ENCODE data around the gene TRIM4. TPM values are rescaled to one million over a fixed set of nuclear protein-coding genes. Genes with fewer than 3 reads are reported as not detected.

Gene TRIM4
- total RNA-seq, 1 donor from 2014 or later, result 32.6 TPM

- no peaks in the 10 kb centered on the region for H3K9me3 ChIP-seq
- H3K4me1 ChIP-seq, result no peaks in the 10 kb centered on the region
- ATAC-seq (no peak), DNase-seq (no peak)
- TF ChIP-seq CTCF (IDR thresholded peaks at IDR 0.05), result no peak
- no peaks in the 10 kb centered on the region for H3K36me3 ChIP-seq
- no peak overlapping the region for H3K27ac ChIP-seq
- H3K4me3 ChIP-seq, result no peak overlapping the region
- intact Hi-C loops (cut with DNase I), result no loop called here
- H3K27me3 ChIP-seq, result no peaks in the 10 kb centered on the region
Measured at GRCh38 chr7:99843808-99844207, 75.5 kb downstream of the TRIM4 start.

GRCh38 chr7:99842926-99843325 is 76.4 kb downstream of the TRIM4 start:
- no peak for TF ChIP-seq CTCF (IDR thresholded peaks at IDR 0.05)
- Histone ChIP-seq H3K27me3 (no peaks in the 10 kb centered on the region), H3K36me3 (no peaks in the 10 kb centered on the region), H3K4me1 (no peaks in the 10 kb centered on the region), H3K27ac (no peak overlapping the region), H3K4me3 (no peak overlapping the region), H3K9me3 (no peaks in the 10 kb centered on the region)
- intact Hi-C loops (cut with DNase I), result no loop called here
- DNase-seq (no peak), ATAC-seq (no peak)

Other genes starting within 250 kb of the TRIM4 start
- gene CYP3A5, start 239.5 kb downstream of the TRIM4 start, total RNA-seq, result 15.1 TPM
- gene CYP3A7, start 184.3 kb downstream of the TRIM4 start, total RNA-seq, result 1.6 TPM
- not detected for gene CYP3A4, start 135.3 kb downstream of the TRIM4 start, total RNA-seq
- gene CYP3A43, start 91.5 kb downstream of the TRIM4 start, total RNA-seq, result not detected
- not detected for gene OR2AE1, start 42.5 kb downstream of the TRIM4 start, total RNA-seq
- not detected for gene GJC3, start 10.1 kb upstream of the TRIM4 start, total RNA-seq
- 87.7 TPM for gene AZGP1, start 56.5 kb upstream of the TRIM4 start, total RNA-seq
- gene ZKSCAN1, start 96.1 kb upstream of the TRIM4 start, total RNA-seq, result 57.5 TPM
- gene ZSCAN21, start 130.2 kb upstream of the TRIM4 start, total RNA-seq, result 10.0 TPM
- 22.4 TPM for gene ZNF3, start 162.2 kb upstream of the TRIM4 start, total RNA-seq
- 69.5 TPM for gene COPS6, start 169.4 kb upstream of the TRIM4 start, total RNA-seq
- 48.7 TPM for gene MCM7, start 181.9 kb upstream of the TRIM4 start, total RNA-seq
- gene AP4M1, start 182.1 kb upstream of the TRIM4 start, total RNA-seq, result 16.8 TPM
- 34.9 TPM for gene TAF6, start 199.8 kb upstream of the TRIM4 start, total RNA-seq
- gene CNPY4, start 200.1 kb upstream of the TRIM4 start, total RNA-seq, result 9.8 TPM
- 3.0 TPM for gene MBLAC1, start 207.4 kb upstream of the TRIM4 start, total RNA-seq
- gene LAMTOR4, start 229.4 kb upstream of the TRIM4 start, total RNA-seq, result 105 TPM
- gene TRAPPC14, start 239.2 kb upstream of the TRIM4 start, total RNA-seq, result 19.7 TPM
- 4.4 TPM for gene GAL3ST4, start 249.1 kb upstream of the TRIM4 start, total RNA-seq

All from upper lobe of right lung (tissue), 1 donor.